Glomerular visceral epithelial cell (primary cell): Measurements from ENCODE around the gene SEPTIN3.

ENCODE experiments used
- DNase-seq: peaks from one replicate; pipeline ENCODE4 v3.0.0-alpha.2; 2016; ENCODE audit errors: extremely low spot score

The SEPTIN3 gene

GRCh38 chr22:41975299-41976069 is 6.2 kb downstream of the SEPTIN3 start:
- DNase-seq = no peak

DNA sequence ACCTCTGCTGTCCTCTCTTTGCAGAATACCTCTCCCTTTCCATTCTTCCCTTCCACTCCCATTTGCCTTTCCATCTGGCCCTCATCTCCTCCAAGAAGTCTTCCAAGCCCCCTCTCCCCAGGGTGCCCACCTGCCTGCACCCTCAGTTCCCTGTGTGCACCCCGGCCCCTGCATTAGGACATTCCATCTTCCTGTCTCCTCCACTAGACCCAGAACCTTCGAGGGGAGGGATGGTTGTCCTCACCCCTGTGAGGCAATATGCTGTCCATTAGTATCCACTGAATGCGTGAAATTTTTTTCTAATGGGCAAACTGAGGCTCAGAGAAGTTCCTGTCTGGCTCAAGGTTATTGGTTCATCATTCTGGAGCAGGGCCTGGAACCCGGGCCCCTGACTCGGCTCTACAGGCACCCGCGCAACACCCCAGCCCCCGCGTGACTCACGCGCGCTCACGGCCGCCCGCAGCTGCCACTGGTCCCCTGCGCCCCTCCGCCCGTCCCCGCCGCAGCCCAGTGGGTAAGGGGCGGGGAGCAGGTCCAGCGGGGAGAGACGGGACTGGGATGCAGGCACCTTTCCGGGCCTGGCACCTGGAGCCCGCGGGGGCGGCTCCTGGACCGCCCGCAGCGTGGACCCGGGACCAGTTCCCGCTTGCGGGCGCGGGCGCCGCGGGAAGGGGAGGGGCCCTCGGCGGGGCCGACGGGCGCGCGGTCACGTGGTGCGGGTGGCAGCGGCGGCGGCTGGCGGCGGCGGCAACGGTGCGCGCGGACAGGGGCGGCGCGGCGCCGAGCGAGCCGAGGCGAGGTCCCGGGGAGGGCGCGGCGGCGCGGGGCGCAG is 7.0 kb downstream of the SEPTIN3 start:
- DNase-seq = no peak

DNA sequence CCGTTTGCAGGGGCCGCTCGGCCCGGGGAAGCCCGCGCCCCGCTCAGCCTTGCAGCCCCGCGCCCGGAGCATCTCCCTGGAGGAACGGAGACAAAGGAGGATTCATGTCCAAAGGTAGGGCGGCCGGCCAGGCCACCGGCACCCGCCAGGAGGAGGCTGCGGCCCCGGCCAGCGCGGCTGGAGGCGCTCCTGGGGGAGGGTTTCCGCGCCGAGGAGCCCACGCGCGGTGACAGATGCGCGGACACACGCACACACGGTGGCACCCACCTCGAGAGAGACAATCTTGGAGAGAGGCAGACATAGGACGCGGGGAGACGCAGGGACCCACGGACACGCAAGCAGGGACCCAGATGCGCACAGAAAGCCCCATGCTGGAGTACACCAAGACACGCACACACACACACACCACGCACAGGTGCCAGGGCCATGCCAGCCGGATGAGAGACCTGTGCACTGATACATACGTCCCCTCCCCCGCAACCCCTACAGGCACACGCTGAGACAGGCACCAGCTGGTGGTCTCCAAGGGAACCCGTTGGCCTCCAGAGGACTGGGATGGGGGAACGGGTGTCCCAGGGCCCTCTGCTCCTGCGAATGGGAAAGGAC is 7.8 kb downstream of the SEPTIN3 start:
- DNase-seq = no peak

DNA sequence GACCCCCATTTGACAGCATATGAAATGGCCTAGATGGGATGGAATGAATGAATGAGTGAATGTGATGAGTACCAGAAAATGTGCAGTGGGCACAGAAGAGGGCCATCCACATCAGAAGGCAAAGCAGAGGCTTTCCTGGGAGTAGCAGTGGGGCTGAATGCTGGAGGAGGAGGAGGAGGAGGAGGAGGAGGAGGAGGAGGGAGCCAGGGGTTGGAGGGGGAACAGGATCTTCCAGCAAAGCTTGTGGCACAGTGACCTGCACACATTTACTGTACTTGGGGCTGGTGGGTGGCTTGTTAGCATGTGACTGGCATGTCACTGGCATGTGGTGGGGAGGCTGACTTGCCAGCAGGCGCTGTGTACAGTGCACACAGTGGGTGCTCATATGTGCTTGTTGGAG is 9.5 kb downstream of the SEPTIN3 start:
- no peak for DNase-seq

- no peak for DNase-seq
Measured at GRCh38 chr22:41979423-41980250, 10.4 kb downstream of the SEPTIN3 start.

DNA sequence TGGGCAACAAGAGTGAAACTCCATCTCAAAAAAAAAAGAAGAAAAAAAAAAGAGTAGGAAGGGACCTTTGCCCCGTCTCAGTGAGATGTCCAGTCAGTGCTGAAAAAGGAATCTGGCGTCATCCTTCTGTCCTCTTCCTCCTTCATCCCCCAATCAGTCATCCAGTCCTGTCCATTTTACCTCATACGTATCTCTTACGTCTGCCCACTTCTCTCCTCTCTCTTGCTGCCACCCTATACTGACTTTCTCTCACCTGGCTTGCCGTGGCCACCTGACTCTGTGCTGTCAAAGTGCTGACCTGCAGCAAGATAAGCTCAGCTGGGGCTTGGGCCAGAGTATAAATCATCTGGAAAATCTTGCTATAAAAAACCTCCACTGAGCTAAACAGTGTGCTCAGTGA is 13.6 kb downstream of the SEPTIN3 start:
- DNase-seq = no peak

DNA sequence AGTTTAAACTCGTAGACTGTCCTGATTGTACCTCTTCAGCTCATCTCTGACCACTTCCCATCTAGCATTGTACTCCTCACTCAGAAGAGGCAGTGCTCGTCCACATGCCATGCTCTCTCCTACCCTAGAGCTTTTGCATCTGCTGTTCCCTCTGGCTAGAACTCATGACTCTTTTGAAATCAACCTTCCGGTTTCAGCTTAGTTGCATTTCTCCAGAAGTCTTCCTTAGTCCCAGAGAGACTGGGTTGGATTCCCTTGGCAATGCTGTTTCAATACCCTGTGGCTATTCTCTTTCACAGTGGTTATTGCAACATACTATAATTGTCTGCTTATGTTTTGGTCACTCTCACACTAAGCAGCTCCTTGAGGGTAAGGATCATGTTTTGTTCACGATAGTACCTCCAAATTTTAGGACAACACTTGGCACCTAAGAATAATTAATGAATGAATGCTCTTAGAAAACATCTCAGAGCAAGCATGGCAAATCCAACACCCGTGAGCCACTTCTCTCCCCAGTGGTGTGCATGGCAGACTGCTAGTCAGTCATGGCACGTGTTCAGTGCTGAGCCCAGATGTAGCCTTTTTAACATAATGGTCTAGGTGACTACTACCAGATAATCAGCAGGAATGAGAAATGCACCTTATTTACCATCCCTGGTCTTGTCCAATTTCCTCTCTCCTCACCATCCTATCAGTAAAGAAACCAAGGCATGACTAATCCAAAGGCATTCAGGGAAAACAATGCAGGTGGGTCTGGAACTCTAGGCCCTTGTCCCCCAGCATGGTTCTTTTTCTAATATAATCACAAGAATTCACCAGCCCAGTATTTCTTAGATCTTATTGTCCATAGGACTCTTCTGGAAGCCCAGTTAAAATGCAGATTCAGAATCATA is 14.5 kb downstream of the SEPTIN3 start:
- DNase-seq = no peak

DNA sequence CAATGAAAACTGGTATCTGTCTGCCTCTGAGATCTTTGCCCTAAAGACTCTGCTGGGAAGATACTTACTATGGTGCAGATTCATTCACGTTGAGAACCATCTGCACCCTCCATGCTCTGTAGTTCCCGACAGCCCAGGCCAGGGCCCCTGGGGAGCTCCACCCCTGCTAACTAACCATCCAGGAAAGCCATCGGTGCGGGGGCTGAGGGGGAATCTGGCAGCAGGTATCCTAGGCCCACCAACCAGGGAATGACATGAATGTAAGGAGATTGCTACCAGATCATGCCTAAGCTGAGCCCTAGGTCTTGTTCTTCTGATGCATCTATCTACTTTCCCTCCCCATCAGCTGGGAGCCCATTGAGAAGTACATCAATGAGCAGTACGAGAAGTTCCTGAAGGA is 18.0 kb downstream of the SEPTIN3 start:
- DNase-seq = no peak

GRCh38 chr22:41989246-41989645 is 20.0 kb downstream of the SEPTIN3 start:
- DNase-seq = no peak

- DNase-seq = no peak
Measured at GRCh38 chr22:41991111-41991510, 21.9 kb downstream of the SEPTIN3 start.

DNA sequence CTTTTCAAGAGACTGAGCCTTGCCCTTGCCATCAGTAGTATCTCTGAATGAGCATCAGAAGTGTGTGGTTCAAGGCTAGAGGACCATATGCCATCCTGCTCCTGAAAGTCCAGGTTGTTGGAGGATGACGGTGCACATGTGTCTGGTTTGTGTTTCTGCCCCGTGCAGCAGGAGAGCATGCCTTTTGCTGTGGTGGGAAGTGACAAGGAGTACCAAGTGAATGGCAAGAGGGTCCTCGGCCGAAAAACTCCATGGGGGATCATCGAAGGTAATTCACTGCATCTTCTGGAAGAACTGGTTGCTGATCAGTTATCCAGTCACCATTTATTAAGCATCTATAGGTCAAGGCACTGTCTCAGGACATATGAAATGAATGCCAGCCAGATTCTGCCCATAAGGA is 23.3 kb downstream of the SEPTIN3 start:
- DNase-seq = no peak

- DNase-seq = no peak
Measured at GRCh38 chr22:41995211-41995610, 26.0 kb downstream of the SEPTIN3 start.

DNA sequence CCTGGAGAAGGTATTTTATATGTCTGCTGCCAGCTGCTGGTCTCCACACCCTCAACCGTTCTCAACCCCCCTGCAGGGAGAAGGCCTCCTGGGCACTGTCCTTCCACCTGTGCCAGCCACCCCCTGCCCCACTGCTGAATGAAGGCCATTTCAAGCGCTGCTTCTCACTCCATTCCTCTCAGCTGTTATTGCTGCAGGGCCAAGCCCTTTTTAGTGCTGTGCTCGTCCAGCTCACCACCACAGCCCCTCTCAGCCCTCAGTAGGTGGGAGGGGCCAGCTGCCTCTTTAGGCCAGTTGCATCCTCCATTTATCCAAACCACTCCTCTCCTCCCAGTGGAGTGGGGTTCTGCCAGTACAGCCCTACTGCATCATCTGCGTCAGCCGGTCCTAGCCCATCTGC is 27.6 kb downstream of the SEPTIN3 start:
- no peak for DNase-seq

GRCh38 chr22:41998361-41999261 is 29.4 kb downstream of the SEPTIN3 start, which contains the start of gene WBP2NL:
WBP2NL (plus strand) TSS chr22:41998788; CDS start chr22:41998819, 31 bp downstream.
- peak; percentile 54 for DNase-seq

DNA sequence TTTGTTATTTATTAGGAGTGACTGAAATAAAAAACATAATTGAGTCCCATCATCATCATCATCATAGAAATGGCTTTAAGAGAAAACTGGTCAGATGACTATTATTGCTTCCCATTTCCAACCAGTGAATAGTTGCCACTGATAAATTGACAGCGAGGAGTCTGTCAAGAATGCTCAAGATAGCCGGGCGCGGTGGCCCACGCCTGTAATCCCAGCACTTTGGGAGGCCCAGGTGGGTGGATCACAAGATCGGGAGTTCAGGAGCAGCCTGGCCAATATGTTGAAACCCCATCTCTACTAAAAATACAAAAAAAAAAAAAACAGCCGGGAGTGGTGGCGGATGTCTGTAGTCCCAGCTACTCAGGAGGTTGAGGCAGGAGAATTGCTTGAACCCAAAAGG is 31.2 kb downstream of the SEPTIN3 start:
- DNase-seq = no peak

DNA sequence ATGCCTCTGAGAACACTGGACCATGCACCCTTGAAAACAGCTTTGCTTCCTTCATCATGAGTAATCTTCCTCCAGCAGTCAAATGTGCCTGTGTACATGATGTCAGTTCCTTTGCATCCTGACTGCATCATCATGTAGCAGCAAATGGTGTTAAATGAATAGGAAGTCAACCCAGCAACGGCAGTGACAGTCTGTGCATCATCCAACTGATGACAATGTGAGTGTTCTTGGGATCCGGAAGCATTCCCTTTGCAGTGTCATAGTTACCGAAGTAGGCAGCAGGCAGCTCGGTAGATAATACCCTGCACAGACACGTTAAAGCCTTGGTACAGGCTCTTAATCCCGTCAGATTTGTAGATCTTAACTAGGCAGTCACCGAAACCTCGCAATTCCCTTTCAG is 31.9 kb downstream of the SEPTIN3 start:
- no peak for DNase-seq

DNA sequence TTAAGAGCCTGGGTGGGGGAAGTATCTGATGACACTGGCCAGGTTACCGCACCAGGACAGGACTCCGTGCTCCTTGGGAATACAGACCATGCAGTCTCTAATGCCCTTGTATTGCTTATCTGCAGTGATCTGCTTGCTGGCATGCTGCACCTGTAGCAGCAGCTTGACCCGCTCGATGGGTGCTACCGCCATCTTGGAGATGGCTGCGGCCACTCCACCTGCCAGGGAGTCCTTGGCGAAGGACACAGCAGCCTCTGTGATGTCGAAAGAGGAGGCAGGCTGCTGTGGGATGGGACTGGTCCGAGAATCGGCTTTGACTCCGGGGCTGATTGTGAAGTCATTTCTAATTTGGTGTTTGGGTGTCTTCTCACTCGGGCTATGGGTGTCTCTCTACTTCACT is 32.5 kb downstream of the SEPTIN3 start:
- no peak for DNase-seq

GRCh38 chr22:42007922-42008321 is 38.7 kb downstream of the SEPTIN3 start:
- DNase-seq = no peak

DNA sequence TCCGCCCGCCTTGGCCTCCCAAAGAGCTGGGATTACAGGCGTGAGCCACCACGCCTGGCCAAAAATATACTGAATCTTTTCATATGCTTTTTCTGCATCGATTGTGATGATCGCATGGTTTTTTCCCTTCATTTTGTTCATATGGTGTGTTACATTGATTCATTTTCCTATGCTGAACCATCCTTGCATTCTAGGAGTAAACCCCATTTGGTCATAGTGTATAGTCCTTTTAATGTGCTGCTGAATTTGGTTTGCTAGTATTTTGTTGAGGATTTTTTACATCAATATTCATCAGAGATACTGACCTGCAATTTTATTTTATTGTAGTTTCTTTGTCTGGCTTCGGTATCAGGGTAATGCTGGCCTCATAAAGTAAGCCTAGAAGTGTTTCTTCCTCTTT is 41.5 kb downstream of the SEPTIN3 start:
- DNase-seq = no peak

- DNase-seq = no peak
Measured at GRCh38 chr22:42013385-42013784, 44.1 kb downstream of the SEPTIN3 start.
